Ovary (tissue), 3 donors: ENCODE measurements around the gene SORCS2.

Experiments
- CTCF ChIP-seq, 3 donors: fragments of 450-650 bp in 2 of 3; fragments of 200-600 bp in 1 of 3; IDR thresholded peaks; one replicate each; pipeline versions ENCODE4 v1.5.1 to v1.8.0; 2016 to 2022; ENCODE audit warnings: antibody characterized with exemption in 3 of 3, mild to moderate bottlenecking in 1 of 3
- EP300 ChIP-seq: sonication (generic); formaldehyde crosslinking; IDR thresholded peaks from one replicate; pipeline ENCODE4 v1.6.1; 2017; ENCODE audit warnings: antibody characterized with exemption
- POLR2A ChIP-seq: fragments of 450-650 bp; IDR thresholded peaks from one replicate; pipeline ENCODE4 v1.6.1; 2017; ENCODE audit warnings: antibody characterized with exemption, mild to moderate bottlenecking, moderate library complexity
- donor health status: DM: no; HTN: no; CAD: no.

GRCh38 chr4:7526929-7527535 is 334.7 kb downstream of the SORCS2 start:
- TF ChIP-seq CTCF (IDR thresholded peaks at IDR 0.05), result no peak
- TF ChIP-seq POLR2A, result no peak
- no peak for TF ChIP-seq EP300
